SK-N-SH (cell line): ENCODE data around the gene CDCP2. TPM values are rescaled to one million over a fixed set of nuclear protein-coding genes. Genes with fewer than 3 reads are reported as not detected.
A peak's percentile ranks its signal among the peaks of the same experiment; 100 is the strongest.

Experiments
- CTCF ChIA-PET: fragments of 300-600, 350-600 bp; formaldehyde crosslinking; extraction: SDS; loops from one replicate; lab custom pipeline; 2021; lab: Yijun Ruan, JAX
- POLR2A ChIA-PET: fragments of 350-600 bp; sonication (Branson Sonifier 250); formaldehyde crosslinking; extraction: SDS; loops from one replicate; lab custom pipeline; 2020; ENCODE audit warnings: antibody characterized with exemption, inconsistent platforms; lab: Yijun Ruan, JAX
- DNase-seq: peaks from one replicate; pipeline ENCODE4 v3.0.0; 2012
- H2AFZ ChIP-seq: fragments of 200-600 bp; sonication (generic); 2 replicates; pipeline ENCODE4 v1.8.1; 2016; ENCODE audit warnings: antibody characterized with exemption, mild to moderate bottlenecking, low read depth
- H3F3A ChIP-seq: fragments of 200-600 bp; sonication (generic); replicated peaks from 2 replicates; pipeline ENCODE3; 2016; ENCODE audit warnings: antibody characterized with exemption, mild to moderate bottlenecking; ENCODE audit not compliant: insufficient read depth
- H3K27ac ChIP-seq, 2 experiments: fragments of 200-500 bp in 1 of 2; fragments of 200-600 bp in 1 of 2; sonication (Bioruptor generic) in 1 of 2; sonication (generic), shearing (Covaris generic) in 1 of 2; 2 replicates each; pipeline versions ENCODE4 v1.5.1 to v1.6.1; 2014 to 2016; ENCODE audit warnings: low read depth in 2 of 2, inconsistent platforms in 1 of 2, low read length in 1 of 2, mild to moderate bottlenecking in 1 of 2, mixed read lengths in 1 of 2
- H3K27me3 ChIP-seq: fragments of 200-600 bp; sonication (generic), shearing (Covaris generic); 2 replicates; pipeline ENCODE4 v1.6.1; 2016; ENCODE audit warnings: mixed run types; ENCODE audit not compliant: insufficient read depth
- H3K36me3 ChIP-seq, 2 experiments: fragments of 200-500 bp in 1 of 2; fragments of 200-600 bp in 1 of 2; sonication (Bioruptor generic) in 1 of 2; sonication (generic) in 1 of 2; replicated peaks in 1 of 2; 2 replicates each; pipeline versions ENCODE3 to v1.5.1; 2014 to 2016; ENCODE audit warnings: low read length in 1 of 2, mild to moderate bottlenecking in 1 of 2; ENCODE audit not compliant: insufficient read depth in 2 of 2, control insufficient read depth in 1 of 2
- H3K4me1 ChIP-seq, 2 experiments: fragments of 200-500 bp in 1 of 2; fragments of 200-600 bp in 1 of 2; sonication (Bioruptor generic) in 1 of 2; sonication (generic), shearing (Covaris generic) in 1 of 2; 2 replicates each; pipeline versions ENCODE4 v1.5.1 to v1.6.1; 2014 to 2016; ENCODE audit warnings: low read depth in 1 of 2, low read length in 1 of 2, mixed run types in 1 of 2; ENCODE audit not compliant: insufficient read depth in 2 of 2, control insufficient read depth in 1 of 2
- H3K4me2 ChIP-seq: fragments of 200-600 bp; sonication (generic), shearing (Covaris generic); 2 replicates; pipeline ENCODE4 v1.6.1; 2017; ENCODE audit warnings: mixed run types
- H3K4me3 ChIP-seq, 2 experiments: fragments of 200-500 bp in 1 of 2; fragments of 200-600 bp in 1 of 2; sonication (Bioruptor generic) in 1 of 2; sonication (generic), shearing (Covaris generic) in 1 of 2; 2 replicates each; pipeline versions ENCODE4 v1.5.1 to v1.8.1; 2014 to 2016; ENCODE audit warnings: low read depth in 2 of 2, inconsistent platforms in 1 of 2, low read length in 1 of 2, mild to moderate bottlenecking in 1 of 2, mixed read lengths in 1 of 2, moderate library complexity in 1 of 2
- H3K79me2 ChIP-seq: fragments of 200-600 bp; sonication (generic); 2 replicates; pipeline ENCODE4 v1.8.1; 2017; ENCODE audit warnings: mild to moderate bottlenecking; ENCODE audit not compliant: insufficient read depth
- H3K9ac ChIP-seq: fragments of 200-600 bp; sonication (generic); 2 replicates; pipeline ENCODE4 v1.6.1; 2017; ENCODE audit warnings: mixed run types
- H3K9me2 ChIP-seq: fragments of 200-600 bp; sonication (generic); 2 replicates; pipeline ENCODE4 v1.6.1; 2017; ENCODE audit warnings: mixed run types
- H3K9me3 ChIP-seq: fragments of 200-600 bp; sonication (generic); 2 replicates; pipeline ENCODE4 v1.6.1; 2017; ENCODE audit warnings: mixed run types, mild to moderate bottlenecking, moderate library complexity
- H4K20me1 ChIP-seq: fragments of 200-600 bp; sonication (generic); 2 replicates; pipeline ENCODE4 v1.6.1; 2017; ENCODE audit warnings: mild to moderate bottlenecking, mixed run types; ENCODE audit not compliant: insufficient read depth
- EP300 ChIP-seq, 2 experiments: IDR thresholded peaks; 2 replicates each; pipeline versions ENCODE4 v1.4.0 to v1.6.1; 2012; ENCODE audit warnings: borderline replicate concordance in 1 of 2, low read depth in 1 of 2, low read length in 1 of 2
- FOSL2 ChIP-seq: IDR thresholded peaks from 2 replicates; pipeline ENCODE4 v1.4.0; 2012; ENCODE audit warnings: low read depth, mild to moderate bottlenecking, moderate library complexity, borderline replicate concordance
- FOXJ3 ChIP-seq: sonication (generic); formaldehyde crosslinking; IDR thresholded peaks from 2 replicates; pipeline ENCODE4 v1.5.1; 2020; ENCODE audit warnings: mild to moderate bottlenecking, missing genetic modification reagents
- FOXM1 ChIP-seq: IDR thresholded peaks from 2 replicates; pipeline ENCODE4 v1.4.0; 2012; ENCODE audit warnings: low read depth, mild to moderate bottlenecking
- JUND ChIP-seq: IDR thresholded peaks from 2 replicates; pipeline ENCODE4 v1.4.0; 2012
- SMC3 ChIP-seq: IDR thresholded peaks from 2 replicates; pipeline ENCODE4 v1.6.1; 2012; ENCODE audit warnings: low read depth, low read length, improper control_type of control experiment
- TAF1 ChIP-seq: IDR thresholded peaks from 2 replicates; pipeline ENCODE4 v1.6.1; 2012; ENCODE audit warnings: low read depth, mild to moderate bottlenecking, low read length, moderate library complexity, borderline replicate concordance
- WGBS: methylation state at CpG from one replicate; pipeline ENCODE4 v1.1.6; 2017; ENCODE audit warnings: low lambda C conversion rate; 5-methylcytosine and 5-hydroxymethylcytosine counted together
- polyA plus RNA-seq, 3 experiments: library from polyadenylated mRNA; depleted of rRNA; stranded (reverse); fragments of >200 nt; gene quantifications; 2 replicates each; pipeline ENCODE4 v1.2.3, GENCODE V29; 2012
- TF ChIP-seq, protein P1 (sequence below): IDR thresholded peaks from 2 replicates; pipeline ENCODE4 v1.4.0; 2012; ENCODE audit warnings: low read depth
- TF ChIP-seq, protein P2 (sequence below): fragments of 150-350 bp; IDR thresholded peaks from 2 replicates; pipeline ENCODE4 v1.6.1; 2016; ENCODE audit warnings: mild to moderate bottlenecking, low read depth, low read length

The CDCP2 gene
- polyA plus RNA-seq, 1 of the 3 experiments (the other 2 are of a cell fraction), result not detected

DNA sequence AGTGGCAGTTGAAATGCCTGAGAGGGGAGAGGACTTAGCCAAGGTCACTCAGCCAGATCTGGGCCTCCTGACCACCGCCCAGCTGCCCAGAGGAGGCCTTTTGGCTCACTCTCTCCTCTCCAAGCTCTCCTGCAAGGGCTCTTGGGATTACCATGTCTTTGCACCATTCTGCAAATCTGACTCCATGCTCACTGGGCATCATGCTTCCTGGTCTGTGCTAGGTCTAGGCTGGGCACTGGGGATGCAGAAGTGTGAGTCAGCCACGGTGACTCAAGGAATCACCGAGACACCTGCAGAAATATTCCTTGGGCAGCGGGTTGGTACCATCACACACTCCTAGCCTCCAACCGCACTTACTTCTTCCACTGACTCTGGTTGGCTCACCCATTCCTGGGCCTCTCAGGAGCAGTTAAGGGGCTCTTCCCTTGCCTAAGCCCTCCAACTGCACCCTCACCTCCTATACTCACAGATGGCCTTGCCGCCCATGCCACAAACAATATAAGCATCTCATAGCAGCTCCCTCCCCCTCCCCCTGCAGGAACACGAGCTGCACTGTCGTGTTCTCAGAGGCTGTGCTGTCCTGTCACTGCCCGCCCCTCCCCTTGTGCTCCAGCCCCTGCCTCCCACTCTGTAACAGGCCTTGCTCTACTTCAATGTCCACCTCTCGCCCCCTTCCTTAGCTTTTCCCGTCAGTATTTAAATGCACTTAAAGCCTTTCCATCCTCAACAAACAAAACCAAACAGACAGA lies 34.8 kb downstream of the CDCP2 start:
- Histone ChIP-seq H3K36me3 (no peaks in the 10 kb centered on the region), H3K79me2 (no peaks in the 10 kb centered on the region), H3F3A (peaks cover 4% of the 10 kb centered on the region), H4K20me1 (no peaks in the 10 kb centered on the region), H3K4me3 (no peak overlapping the region), H2AFZ (peak overlapping the region; percentile 44; the same call in 1 of the 2 replicates), H3K4me1 (peaks cover 4 to 5% of the 10 kb centered on the region in 2 experiments; a peak in 2 of 4 replicates), H3K27me3 (no peaks in the 10 kb centered on the region), H3K4me2 (peak overlapping the region; percentile 34; the same call in 1 of the 2 replicates), H3K9me2 (no peaks in the 10 kb centered on the region), H3K27ac (peak overlapping the region in 1 of 2 experiments; percentile 72; a peak in 2 of 4 replicates), H3K9me3 (no peaks in the 10 kb centered on the region), H3K9ac (no peak overlapping the region; the same call in 1 of the 2 replicates)
- no peak for DNase-seq
- ChIA-PET CTCF (interaction anchor here (1.3 to 1.6 kb wide), 2 partner anchors 372 to 692 kb away, joined by 3 to 7 read pairs; no protein-coding TSS in a partner anchor), POLR2A (no interaction called here)
- no peak for TF ChIP-seq EP300 (IDR thresholded peaks at IDR 0.05; ENCODE audit: borderline replicate concordance in 1 of 2, low read depth in 1 of 2, low read length in 1 of 2)
- no peak for TF ChIP-seq FOXJ3 (CRISPR knock-in tag)
- TF ChIP-seq, protein P1, sequence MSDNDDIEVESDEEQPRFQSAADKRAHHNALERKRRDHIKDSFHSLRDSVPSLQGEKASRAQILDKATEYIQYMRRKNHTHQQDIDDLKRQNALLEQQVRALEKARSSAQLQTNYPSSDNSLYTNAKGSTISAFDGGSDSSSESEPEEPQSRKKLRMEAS, result no peak
- TF ChIP-seq FOXM1, result no peak
- TF ChIP-seq, protein P2, sequence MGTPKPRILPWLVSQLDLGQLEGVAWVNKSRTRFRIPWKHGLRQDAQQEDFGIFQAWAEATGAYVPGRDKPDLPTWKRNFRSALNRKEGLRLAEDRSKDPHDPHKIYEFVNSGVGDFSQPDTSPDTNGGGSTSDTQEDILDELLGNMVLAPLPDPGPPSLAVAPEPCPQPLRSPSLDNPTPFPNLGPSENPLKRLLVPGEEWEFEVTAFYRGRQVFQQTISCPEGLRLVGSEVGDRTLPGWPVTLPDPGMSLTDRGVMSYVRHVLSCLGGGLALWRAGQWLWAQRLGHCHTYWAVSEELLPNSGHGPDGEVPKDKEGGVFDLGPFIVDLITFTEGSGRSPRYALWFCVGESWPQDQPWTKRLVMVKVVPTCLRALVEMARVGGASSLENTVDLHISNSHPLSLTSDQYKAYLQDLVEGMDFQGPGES, result no peak
- TF ChIP-seq FOSL2, result peak; percentile 59; the same call in 1 of the 2 replicates
- TF ChIP-seq SMC3, result no peak
- no peak for TF ChIP-seq TAF1
- TF ChIP-seq JUND, result no peak
- 76% methylated on average over 8 of the region's 11 CpGs for WGBS

DNA sequence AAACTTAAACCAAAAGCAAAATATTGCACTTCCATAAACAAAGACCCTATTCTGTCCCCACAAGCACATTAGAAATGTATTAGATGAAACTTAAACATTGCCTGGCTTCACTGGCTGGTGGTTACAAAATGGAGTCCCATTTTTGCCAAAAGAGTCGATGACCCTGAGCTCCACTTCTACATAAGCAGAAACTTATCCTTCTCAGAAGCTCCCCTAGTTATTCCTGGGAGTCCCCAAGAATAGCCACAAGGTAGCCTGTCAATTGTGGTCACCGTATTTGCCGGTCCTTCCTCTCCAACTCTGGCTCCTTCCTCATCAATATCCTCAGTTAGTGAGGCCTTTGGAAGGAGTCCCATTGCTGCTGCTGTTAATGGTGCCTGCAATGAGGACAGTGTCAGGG lies 37.3 kb downstream of the CDCP2 start:
- Histone ChIP-seq H3K9me2 (no peaks in the 10 kb centered on the region), H3K27me3 (no peaks in the 10 kb centered on the region), H3K4me3 (no peak overlapping the region), H3K27ac (no peak overlapping the region), H3K79me2 (no peaks in the 10 kb centered on the region), H3K9me3 (no peaks in the 10 kb centered on the region), H3K36me3 (no peaks in the 10 kb centered on the region), H3K4me1 (no peaks in the 10 kb centered on the region), H4K20me1 (no peaks in the 10 kb centered on the region), H2AFZ (no peak overlapping the region), H3K9ac (no peak overlapping the region), H3F3A (peaks cover 4% of the 10 kb centered on the region), H3K4me2 (no peak overlapping the region)
- 94% methylated on average over 2 of the region's 3 CpGs for WGBS
- POLR2A ChIA-PET, result no interaction called here
- CTCF ChIA-PET, result interaction anchor here (1.2 to 1.6 kb wide), 3 partner anchors 10 to 374 kb away, joined by 4 to 6 read pairs (median 6); no protein-coding TSS in a partner anchor
- no peak for DNase-seq
- no peak for TF ChIP-seq FOXM1
